OCI-LY7 (cell line): ENCODE data around the gene FHIT.

Experiments used
- CTCF ChIP-seq: fragments of 200-600 bp; sonication (generic); conservative IDR thresholded peaks from 2 replicates; pipeline ENCODE4 v1.5.1; 2014; ENCODE audit warnings: mild to moderate bottlenecking, antibody characterized with exemption, low read length, moderate library complexity, mixed read lengths
- EZH2phosphoT487 ChIP-seq: fragments of 200-600 bp; sonication (generic); IDR thresholded peaks from 2 replicates; pipeline ENCODE4 v1.6.1; 2018; ENCODE audit warnings: low read depth, borderline replicate concordance, mild to moderate bottlenecking, mixed run types, antibody characterized with exemption, low read length, moderate library complexity, mixed read lengths

- TF ChIP-seq CTCF (no peak), EZH2phosphoT487 (no peak)
Observed at GRCh38 chr3:60101621-60102020, 1149.6 kb downstream of the FHIT start.
